Measurements from ENCODE around the gene VPS11.

GRCh38 chr11:119121811-119122124 lies 54.1 kb downstream of the VPS11 start:
- TF ChIP-seq POLR2A (IDR thresholded peaks at IDR 0.05) (no peak), CTCF (IDR thresholded peaks at IDR 0.05) (no peak)
